Sigmoid colon (tissue), 3 donors: ENCODE results near the gene PPFIBP2.

Experiments used
- CTCF ChIP-seq, 4 experiments: fragments of 450-650 bp in 3 of 4; fragments of 200-600 bp in 1 of 4; IDR thresholded peaks; one replicate each; pipeline ENCODE4 v1.5.1; 2016 to 2019; ENCODE audit warnings: antibody characterized with exemption in 4 of 4, mild to moderate bottlenecking in 3 of 4, moderate library complexity in 2 of 4
- POLR2A ChIP-seq, 2 donors: fragments of 450-650 bp; IDR thresholded peaks; one replicate each; pipeline ENCODE4 v1.6.1; 2016; ENCODE audit warnings: antibody characterized with exemption in 2 of 2, mild to moderate bottlenecking in 2 of 2, moderate library complexity in 2 of 2

DNA sequence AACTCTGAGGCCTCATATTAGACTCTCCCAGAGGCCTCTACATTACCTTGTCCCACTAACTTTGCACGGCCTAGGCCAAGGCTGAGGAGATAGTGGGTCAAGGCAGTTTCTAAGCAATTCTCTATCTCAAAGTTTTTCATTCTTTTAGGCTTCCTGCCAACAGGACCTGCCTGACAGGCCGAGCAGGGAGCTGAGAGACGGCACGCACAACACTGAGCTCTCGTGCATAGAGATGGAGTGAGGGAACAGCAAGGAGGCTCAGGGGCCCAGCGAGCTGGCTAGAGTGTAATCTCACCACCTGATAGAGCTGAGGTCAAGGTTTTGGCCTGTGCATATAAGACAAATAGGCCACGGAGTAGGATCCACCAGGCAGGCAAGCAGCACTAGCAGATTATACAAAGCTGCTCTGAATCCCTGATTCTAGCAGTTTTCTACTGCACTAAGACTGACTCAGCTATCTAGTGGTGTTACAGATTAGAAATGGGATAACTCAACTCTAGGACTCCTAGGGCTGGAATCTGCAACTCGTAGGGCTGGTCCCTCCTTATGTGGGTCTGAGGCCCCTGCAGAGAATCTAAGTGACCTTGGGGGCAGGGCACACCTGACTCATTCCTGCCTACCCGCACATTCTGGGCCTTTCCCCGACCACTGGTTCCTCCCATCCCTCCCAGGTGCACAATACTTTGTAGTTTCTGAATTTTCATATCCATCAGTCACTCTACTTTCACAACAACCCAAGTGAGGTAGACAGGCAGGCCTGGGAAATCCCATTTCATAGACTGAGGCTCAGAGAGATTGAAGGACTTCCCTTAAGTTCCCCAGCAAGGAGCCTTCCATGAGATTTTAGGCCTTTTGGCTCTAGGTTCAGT, 157.8 kb downstream of the PPFIBP2 start:
- TF ChIP-seq CTCF (IDR thresholded peaks at IDR 0.05) (no peak), POLR2A (IDR thresholded peaks at IDR 0.05) (no peak)
